ENCODE measurements around the gene PDE4D.

DNA sequence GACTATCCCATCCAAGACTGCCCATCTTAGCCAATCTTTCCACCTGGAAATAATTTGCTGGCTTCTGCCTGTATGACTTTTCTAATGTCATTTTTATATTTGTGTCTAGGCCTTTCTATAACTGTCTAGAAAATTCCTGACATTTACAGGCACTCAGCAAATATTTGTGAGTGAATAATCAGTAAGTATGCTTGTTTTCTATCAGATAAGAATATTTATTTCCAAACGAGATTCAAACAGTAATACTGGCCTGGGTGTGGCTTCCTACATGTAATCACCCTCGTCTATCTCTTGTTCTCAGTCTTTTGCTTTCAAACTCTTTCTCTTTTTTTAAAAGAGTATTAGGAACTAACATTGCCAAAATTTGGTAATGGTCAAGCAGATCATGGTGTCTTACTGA lies 844.4 kb downstream of the PDE4D start:
- TF ChIP-seq FOXA1 (IDR thresholded peaks at IDR 0.05) (no peak), FOXK2 (IDR thresholded peaks at IDR 0.05) (no peak), ARNT (IDR thresholded peaks at IDR 0.05) (no peak)

Data from HEK293T (cell line).